Activated CD4-positive, alpha-beta T cell treated with anti-CD3 and anti-CD28 coated beads, Interleukin-2, amount 50 U/mL, for 48 hours (primary cell): ENCODE data around the gene LMO1.

Source experiments
- DNase-seq, 2 experiments: peaks; one replicate each; pipeline ENCODE4 v3.0.0-alpha.2; 2020

LMO1 gene

DNA sequence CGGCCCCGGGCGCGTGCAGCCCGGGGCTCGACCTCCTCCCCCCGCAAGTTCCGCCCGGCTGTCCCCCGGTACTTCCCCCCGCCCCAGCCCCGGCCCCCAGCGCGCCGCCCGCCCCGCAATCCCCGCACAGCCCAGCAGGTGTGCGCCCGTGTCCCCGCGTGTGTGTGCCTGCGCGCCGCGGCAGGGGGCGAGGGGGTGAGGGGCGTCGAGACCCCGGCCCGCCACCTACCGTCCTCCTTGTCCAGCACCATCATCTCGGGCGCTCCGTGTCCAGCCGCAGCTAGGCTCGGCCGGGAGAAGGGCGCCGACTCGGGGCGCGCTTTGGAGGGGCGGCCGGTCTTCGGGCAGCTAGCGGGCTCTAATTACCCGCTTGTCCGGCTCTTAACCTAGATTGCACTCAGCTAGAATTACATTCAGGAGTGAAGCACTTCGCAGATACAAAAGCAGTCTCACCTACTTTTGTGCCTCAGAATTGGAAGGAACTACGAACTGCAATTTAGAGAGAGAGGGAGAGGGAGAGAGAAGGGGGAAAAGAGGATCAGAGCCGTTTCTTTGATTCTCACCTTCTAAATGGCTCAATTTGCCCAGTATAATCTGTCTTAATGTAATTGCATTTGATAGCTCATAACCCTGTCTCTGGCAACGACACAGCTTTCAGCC lies 439 bp downstream of the LMO1 start:
- DNase-seq = no peak

GRCh38 chr11:8262552-8263108 lies 1.0 kb downstream of the LMO1 start:
- peak; percentile 39 to 41 for DNase-seq

GRCh38 chr11:8261921-8262551 lies 1.6 kb downstream of the LMO1 start:
- DNase-seq = no peak

GRCh38 chr11:8261291-8261690 lies 2.4 kb downstream of the LMO1 start:
- DNase-seq = no peak

DNA sequence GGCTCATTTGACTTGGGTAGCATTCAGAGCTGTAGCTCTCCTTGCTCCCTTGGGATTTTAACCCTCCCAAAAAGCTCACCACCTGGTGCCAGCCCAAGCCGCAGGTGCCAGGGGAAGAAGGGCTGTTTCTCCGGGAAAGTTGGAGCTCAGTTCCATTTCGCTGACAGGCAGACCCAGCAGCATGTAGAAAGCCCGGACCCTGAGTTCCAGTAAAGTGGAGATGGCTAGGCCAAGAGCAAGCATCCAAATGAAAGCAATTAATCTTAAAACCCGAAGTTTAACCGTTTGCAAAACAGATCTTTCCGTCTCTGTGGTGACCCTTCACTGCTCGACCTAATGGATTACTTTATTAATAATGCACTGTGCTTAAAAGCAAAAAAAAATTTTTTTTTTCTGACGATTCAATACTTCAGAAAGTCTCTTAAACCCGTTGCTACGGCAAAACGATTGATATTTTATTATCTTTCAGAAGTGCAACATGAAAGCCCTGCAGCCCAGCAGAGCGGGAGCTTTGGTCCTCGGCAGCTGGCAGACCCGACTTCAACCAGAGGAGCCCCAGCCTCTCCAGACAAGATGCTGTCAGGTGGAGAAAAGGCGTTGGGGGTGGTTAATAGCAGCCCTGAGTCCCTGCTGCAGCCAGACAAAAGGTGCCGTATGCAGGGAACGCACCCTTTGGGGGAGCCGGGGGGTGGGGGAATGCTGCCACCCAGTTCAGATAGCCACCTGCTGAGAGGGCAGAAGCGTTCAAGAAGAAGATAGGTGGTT lies 3.3 kb downstream of the LMO1 start:
- DNase-seq = no peak

DNA sequence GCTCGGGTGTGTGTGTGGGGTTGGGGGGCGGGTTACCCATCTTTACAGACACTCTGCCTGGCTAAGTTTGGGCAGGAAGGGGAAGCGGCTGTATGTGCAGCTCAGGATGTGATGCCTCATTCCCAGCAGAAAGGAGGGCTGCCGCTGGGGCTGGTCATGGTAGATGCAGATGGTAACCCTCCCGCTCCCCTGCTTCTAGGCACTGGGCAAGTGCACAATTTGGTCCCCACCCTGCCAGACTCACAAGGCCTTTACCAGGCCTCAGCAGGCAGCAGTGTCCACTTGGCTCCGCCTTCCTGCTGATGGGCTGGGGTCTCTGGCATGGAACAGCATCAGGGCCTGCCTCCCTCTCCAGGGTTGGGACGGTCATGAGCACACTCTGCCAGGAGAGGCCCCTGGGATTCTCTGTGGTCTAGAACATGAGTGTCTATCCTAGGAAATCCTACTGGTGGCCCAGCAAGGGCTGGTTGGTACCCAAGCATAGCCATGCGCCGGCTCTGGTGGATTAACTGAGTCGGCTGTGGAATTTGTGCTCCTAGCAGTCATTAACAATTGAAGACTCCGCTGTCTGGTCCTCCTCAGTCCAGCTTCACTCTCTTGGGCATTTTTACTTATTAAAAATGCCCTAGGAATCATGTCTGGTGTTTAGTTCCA lies 4.2 kb downstream of the LMO1 start:
- no peak for DNase-seq

DNA sequence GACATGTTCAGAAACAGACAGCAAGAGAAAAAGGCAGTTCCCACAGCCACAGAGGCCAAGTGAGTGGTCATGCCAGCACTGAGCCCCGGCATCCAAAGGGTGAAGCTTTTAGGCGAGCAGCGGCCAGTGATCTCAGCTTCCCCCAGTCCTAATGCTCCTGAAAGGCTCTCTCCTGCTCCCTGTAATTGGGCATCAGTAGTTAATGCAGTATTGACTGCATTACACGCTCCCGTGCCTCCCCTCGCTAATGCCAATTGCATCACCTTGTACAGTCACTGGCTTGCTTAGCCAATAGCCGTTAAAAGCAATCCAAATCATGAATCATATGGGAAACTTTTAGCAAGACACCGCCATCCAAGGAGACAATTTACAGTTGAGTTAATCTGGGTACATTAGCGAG lies 4.9 kb downstream of the LMO1 start:
- no peak for DNase-seq

GRCh38 chr11:8258289-8258688 lies 5.4 kb downstream of the LMO1 start:
- DNase-seq = no peak

- DNase-seq = no peak
Measured at GRCh38 chr11:8257003-8257664, 6.5 kb downstream of the LMO1 start.

DNA sequence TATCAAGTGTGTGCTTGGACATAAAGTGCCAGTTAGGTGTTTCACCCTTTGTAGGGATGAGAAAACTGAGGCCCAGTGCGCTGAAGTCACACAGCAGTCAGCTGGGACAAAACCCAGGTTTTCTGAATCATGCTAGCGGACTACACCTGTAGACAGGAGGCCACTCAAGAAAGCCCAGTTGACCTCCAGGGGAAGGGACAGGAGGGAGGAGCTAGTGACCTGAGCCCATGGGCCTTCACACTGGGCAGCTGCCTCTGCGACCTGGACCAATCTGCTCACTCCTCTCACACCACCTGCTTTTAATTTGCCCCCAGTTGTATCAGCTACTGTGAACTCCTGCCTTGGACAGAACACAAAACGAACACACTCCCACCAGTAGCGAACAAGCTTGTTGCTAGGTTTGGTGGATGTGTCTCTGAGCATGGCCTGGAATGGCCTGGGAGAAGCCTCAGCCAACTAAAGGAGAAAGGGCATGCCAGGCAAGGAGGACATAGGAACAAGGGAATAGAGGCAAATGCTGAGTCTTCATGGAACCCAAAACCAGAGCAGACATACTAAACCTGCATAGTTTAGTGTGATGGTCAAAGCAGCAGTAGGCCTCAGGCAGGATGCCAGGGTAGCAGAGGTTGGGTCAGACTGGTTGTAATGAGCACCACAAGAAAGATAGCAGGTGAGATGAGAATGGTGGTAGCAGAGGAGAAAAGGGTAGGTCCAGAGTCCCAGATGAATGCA lies 7.2 kb downstream of the LMO1 start:
- DNase-seq = no peak

GRCh38 chr11:8253566-8253965 lies 10.1 kb downstream of the LMO1 start:
- no peak for DNase-seq

- DNase-seq = no peak
Measured at GRCh38 chr11:8252946-8253345, 10.7 kb downstream of the LMO1 start.

- no peak for DNase-seq
Measured at GRCh38 chr11:8252388-8252787, 11.3 kb downstream of the LMO1 start.

- no peak for DNase-seq
Measured at GRCh38 chr11:8251616-8252295, 11.9 kb downstream of the LMO1 start.

DNA sequence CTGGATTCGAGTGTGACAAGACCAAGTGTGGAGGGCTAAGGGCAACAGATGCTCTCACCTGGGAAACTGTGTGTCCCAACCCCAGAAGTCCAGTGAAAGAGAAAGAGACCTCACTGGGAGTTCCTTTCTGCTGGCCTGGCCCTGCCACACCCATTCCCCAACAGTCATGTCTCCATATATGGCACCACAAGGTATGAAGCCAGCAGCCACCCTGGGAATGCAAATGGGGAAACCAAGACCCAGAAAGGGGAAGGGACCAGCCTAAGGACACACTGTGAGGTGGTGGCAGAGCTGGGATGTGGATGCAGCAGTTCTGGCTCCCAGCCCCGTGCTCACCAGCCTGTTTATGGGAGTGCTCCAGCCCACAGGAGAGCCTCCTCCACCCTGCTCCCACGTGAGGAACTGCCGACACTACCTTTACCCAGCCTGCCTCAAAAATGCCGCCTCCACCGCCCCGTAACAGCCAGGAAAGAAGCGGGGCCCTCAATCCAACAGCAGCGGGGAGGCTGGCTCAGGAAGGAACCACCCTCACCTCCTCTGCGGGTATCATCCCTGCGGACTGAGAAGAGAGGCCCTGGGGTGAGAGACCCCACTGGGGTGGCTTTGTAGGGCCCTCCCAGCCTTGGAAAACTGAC lies 12.6 kb downstream of the LMO1 start:
- DNase-seq = no peak

GRCh38 chr11:8250434-8250833 lies 13.2 kb downstream of the LMO1 start:
- DNase-seq = no peak

GRCh38 chr11:8249482-8249881 lies 14.2 kb downstream of the LMO1 start:
- DNase-seq = no peak

- no peak for DNase-seq
Measured at GRCh38 chr11:8248786-8249185, 14.9 kb downstream of the LMO1 start.

GRCh38 chr11:8247312-8247711 lies 16.4 kb downstream of the LMO1 start:
- DNase-seq = peak; percentile 44 to 50

GRCh38 chr11:8243458-8243857 lies 20.2 kb downstream of the LMO1 start:
- DNase-seq = no peak
